ENCODE results near the gene MKNK2. TPM values are rescaled to one million over a fixed set of nuclear protein-coding genes. Genes with fewer than 3 reads are reported as not detected.

Gene MKNK2
- total and polyA plus RNA-seq, 2 of the 13 experiments (the other 11 are each of a cell fraction or from before 2014, with no cell fraction given) = 44.9 to 112 TPM

DNA sequence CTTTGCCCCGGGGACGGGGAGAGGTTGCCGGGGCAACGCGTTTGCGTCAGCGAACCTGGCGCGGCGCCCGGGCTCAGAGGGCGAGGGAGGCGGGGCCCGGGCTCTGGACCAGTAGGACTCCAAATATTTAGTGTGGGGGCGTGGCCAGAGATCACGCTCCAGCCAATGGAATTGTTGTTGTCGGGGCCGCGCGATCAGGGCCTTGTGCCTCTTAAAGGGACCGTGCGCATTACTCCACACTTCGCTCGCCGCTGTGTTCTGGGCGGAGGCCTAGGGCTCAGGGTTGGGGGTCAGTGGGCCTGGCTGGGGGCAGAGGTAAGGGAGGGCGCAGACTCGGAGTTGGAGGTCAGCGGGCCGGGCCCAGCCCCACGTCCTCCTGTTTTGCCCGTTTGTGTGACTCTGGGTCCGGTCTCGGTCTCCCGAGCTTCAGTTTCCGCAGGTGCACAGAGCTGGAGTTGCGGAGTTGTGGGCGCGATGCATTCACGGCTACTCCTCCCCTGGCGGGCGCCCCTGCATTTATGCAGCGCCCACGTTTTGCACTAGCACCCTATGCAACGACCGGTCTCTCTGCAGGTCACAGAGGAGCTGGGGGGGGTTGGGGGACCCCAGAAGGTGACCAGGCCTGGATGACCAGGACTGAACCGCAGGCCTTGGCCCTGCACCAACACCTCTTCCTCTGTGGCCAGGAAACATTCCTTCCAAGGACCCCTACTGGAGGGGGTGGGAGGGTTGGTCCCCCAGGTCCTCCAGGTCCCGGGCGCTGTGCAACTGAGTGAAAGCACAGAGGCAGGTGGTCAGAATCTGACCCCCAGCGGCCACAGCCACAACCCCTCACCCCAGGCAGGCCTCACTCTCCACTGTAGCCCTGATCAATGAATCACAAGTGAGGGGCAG, 10.7 kb upstream of the MKNK2 start (continued):
- TF ChIP-seq CREB1 (IDR thresholded peaks at IDR 0.05) (peak; percentile 72), CREB1 (CRISPR knock-in tag; IDR thresholded peaks at IDR 0.05) (peak; percentile 41; the same call in 1 of the 2 replicates), TOPORS (CRISPR knock-in tag; IDR thresholded peaks at IDR 0.05) (peak; percentile 78; the same call in 1 of the 2 replicates), ZNF121 (CRISPR knock-in tag; IDR thresholded peaks at IDR 0.05) (no peak), ESRRA (CRISPR knock-in tag; IDR thresholded peaks at IDR 0.05; ENCODE audit: low read depth) (0 out of 2 replicates have a peak, but pooled peaks have one; percentile 33), NAIF1 (CRISPR knock-in tag; IDR thresholded peaks at IDR 0.05; ENCODE audit: borderline replicate concordance) (no peak), ZFP62 (CRISPR knock-in tag; IDR thresholded peaks at IDR 0.05) (no peak), ZNF431 (CRISPR knock-in tag; IDR thresholded peaks at IDR 0.05; ENCODE audit: borderline replicate concordance, low read depth) (peak; percentile 42; the same call in 1 of the 2 replicates), RFX1 (IDR thresholded peaks at IDR 0.05) (peak; percentile 97), ZFAT (CRISPR knock-in tag; conservative IDR thresholded peaks at IDR 0.05) (no peak), ZNF790 (CRISPR knock-in tag; IDR thresholded peaks at IDR 0.05; ENCODE audit: borderline replicate concordance) (0 out of 2 replicates have a peak, but pooled peaks have one; percentile 74), ZNF749 (CRISPR knock-in tag; IDR thresholded peaks at IDR 0.05; ENCODE audit: borderline replicate concordance) (no peak), SYNCRIP (IDR thresholded peaks at IDR 0.05; ENCODE audit: insufficient read depth, low read depth, low read length) (no peak), ZNF12 (CRISPR knock-in tag; IDR thresholded peaks at IDR 0.05) (no peak), YEATS4 (CRISPR knock-in tag; IDR thresholded peaks at IDR 0.05; ENCODE audit: borderline replicate concordance) (no peak), FOXM1 (CRISPR knock-in tag; IDR thresholded peaks at IDR 0.05) (no peak), ZNF549 (CRISPR knock-in tag; IDR thresholded peaks at IDR 0.05) (no peak), ZNF501 (CRISPR knock-in tag; IDR thresholded peaks at IDR 0.05) (peak; percentile 61), HDAC1 (CRISPR knock-in tag; IDR thresholded peaks at IDR 0.05) (peak; percentile 70; the same call in 1 of the 2 replicates), ZZZ3 (CRISPR knock-in tag; IDR thresholded peaks at IDR 0.05; ENCODE audit: borderline replicate concordance) (0 out of 2 replicates have a peak, but pooled peaks have one; percentile 49), ZNF629 (CRISPR knock-in tag; conservative IDR thresholded peaks at IDR 0.05) (no peak)
- TF ChIP-seq, protein P1, sequence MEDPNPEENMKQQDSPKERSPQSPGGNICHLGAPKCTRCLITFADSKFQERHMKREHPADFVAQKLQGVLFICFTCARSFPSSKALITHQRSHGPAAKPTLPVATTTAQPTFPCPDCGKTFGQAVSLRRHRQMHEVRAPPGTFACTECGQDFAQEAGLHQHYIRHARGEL (CRISPR knock-in tag; IDR thresholded peaks at IDR 0.05) = no peak; the same call in 1 of the 2 replicates
- TF ChIP-seq, protein P2, sequence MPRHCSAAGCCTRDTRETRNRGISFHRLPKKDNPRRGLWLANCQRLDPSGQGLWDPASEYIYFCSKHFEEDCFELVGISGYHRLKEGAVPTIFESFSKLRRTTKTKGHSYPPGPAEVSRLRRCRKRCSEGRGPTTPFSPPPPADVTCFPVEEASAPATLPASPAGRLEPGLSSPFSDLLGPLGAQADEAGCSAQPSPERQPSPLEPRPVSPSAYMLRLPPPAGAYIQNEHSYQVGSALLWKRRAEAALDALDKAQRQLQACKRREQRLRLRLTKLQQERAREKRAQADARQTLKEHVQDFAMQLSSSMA (CRISPR knock-in tag; IDR thresholded peaks at IDR 0.05) = no peak
- TF ChIP-seq, protein P3, sequence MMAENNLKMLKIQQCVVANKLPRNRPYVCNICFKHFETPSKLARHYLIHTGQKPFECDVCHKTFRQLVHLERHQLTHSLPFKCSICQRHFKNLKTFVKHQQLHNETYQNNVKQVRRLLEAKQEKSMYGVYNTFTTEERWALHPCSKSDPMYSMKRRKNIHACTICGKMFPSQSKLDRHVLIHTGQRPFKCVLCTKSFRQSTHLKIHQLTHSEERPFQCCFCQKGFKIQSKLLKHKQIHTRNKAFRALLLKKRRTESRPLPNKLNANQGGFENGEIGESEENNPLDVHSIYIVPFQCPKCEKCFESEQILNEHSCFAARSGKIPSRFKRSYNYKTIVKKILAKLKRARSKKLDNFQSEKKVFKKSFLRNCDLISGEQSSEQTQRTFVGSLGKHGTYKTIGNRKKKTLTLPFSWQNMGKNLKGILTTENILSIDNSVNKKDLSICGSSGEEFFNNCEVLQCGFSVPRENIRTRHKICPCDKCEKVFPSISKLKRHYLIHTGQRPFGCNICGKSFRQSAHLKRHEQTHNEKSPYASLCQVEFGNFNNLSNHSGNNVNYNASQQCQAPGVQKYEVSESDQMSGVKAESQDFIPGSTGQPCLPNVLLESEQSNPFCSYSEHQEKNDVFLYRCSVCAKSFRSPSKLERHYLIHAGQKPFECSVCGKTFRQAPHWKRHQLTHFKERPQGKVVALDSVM (CRISPR knock-in tag; IDR thresholded peaks at IDR 0.05) = no peak; the same call in 1 of the 2 replicates
- TF ChIP-seq, protein P4, sequence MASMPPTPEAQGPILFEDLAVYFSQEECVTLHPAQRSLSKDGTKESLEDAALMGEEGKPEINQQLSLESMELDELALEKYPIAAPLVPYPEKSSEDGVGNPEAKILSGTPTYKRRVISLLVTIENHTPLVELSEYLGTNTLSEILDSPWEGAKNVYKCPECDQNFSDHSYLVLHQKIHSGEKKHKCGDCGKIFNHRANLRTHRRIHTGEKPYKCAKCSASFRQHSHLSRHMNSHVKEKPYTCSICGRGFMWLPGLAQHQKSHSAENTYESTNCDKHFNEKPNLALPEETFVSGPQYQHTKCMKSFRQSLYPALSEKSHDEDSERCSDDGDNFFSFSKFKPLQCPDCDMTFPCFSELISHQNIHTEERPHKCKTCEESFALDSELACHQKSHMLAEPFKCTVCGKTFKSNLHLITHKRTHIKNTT (CRISPR knock-in tag; IDR thresholded peaks at IDR 0.05) = no peak
- TF ChIP-seq, protein P5, sequence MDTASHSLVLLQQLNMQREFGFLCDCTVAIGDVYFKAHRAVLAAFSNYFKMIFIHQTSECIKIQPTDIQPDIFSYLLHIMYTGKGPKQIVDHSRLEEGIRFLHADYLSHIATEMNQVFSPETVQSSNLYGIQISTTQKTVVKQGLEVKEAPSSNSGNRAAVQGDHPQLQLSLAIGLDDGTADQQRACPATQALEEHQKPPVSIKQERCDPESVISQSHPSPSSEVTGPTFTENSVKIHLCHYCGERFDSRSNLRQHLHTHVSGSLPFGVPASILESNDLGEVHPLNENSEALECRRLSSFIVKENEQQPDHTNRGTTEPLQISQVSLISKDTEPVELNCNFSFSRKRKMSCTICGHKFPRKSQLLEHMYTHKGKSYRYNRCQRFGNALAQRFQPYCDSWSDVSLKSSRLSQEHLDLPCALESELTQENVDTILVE (CRISPR knock-in tag; IDR thresholded peaks at IDR 0.05) = no peak

Measured in HepG2 (cell line).